NCI-H446 treated with DMSO at 0.1 percent for 48 hours (cell line): Measurements from ENCODE around the gene ANXA3.
"Not testable (repeated sequence)": the region's sequence is repeated elsewhere in the genome, so short reads cannot be mapped to it uniquely, and the experiment has no call there.

Source experiments
- DNase-seq: peaks from one replicate; lab custom pipeline; 2025; lab: John Stamatoyannopoulos, UW

ANXA3 gene

DNA sequence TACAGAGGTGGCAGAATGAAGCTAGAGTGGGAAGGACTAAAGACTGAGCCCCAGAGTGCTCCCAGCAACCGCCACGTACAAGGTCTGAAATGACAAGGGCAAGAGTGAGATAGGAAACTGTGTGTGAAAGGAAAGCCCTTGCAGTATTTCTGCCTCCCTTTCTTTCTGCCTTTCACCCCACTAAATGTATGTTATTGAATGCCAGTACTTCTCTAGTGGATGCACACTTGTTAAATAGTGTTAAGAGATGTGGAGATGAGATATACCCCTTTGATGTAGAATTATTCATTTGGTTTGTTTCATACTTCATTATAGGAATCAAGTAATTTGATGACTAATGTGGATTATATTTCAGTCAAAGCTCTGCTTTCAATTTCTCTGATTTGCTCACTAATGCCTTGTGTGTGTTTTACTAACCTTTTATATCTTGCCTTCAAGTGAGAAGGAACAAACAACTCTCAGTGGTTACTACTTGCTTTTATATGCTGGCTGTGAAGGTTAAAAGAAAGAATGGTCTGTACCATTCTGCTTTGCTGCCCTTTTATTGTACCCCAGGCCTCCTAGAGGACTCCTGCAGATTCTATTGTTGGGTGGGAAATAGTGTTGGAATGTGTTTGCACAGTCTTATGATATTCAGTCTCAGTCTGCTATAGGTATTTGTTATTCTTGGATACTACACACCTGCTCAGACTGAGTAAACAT lies 8.0 kb upstream of the ANXA3 start:
- no peak for DNase-seq

- DNase-seq, result no peak
These were observed 6.9 kb upstream of the ANXA3 start for GRCh38 chr4:78544678-78545077.

DNA sequence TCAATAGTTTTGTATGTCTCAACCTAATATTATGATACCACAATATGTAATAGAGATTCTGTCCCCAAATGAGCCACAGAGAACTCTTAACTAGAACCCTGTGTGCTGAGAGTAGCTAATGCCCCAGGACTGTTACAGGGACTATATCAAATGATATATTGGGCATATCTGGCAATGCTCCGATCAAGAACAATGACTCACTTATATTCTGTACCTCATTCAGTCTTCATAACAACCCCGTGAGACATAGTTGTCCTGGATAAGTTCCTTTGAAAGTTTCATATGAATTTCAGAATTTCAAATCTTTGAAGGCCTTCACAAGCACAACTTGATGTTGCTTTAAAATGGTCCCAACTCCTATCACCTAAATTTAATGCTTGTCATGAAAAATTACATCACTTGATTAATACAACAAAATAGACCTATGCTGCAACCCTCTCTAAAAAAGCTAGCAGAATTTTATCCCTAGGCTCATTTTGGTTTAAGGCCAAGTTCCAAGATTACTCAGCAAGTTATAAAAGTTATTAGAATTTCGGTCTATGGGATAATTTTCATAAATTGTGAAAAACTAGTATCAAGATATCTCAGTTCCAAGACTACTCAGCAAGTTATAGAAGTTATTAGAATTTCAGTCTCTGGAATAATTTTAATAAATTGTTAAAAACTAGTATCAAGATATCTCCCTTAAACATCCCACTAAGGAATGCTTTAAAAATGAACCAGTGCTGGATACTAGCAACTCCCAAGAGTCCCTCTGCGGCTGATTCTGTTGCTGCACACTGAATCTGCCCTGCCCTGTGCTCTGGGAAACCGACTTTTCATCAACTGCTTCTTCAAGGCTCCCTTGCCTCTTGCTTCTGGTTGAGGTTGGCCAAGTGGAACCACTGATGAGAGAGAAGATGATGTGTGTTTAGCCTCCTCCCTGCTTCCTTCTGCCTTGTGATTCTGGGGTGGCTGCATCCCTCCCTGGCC lies 6.0 kb upstream of the ANXA3 start:
- no peak for DNase-seq

DNA sequence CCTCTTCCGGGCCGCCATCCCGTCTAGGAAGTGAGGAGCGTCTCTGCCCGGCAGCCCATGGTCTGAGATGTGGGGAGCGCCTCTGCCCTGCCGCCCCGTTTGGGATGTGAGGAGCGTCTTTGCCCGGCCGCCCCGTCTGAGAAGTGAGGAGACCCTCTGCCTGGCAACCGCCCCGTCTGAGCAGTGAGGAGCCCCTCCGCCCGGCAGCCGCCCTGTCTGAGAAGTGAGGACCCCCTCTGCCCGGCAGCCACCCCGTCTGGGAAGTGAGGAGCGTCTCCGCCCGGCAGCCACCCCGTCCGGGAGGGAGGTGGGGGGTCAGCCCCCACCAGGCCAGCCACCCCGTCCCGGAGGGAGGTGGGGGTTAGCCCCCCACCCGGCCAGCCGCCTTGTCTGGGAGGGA lies 3.7 kb upstream of the ANXA3 start:
- not testable (repeated sequence) for DNase-seq

- not testable (repeated sequence) for DNase-seq
These were observed 2.7 kb upstream of the ANXA3 start for GRCh38 chr4:78548889-78549288.

GRCh38 chr4:78552389-78553042 lies 946 bp downstream of the ANXA3 start:
- no peak for DNase-seq

GRCh38 chr4:78553043-78553396 lies 1.4 kb downstream of the ANXA3 start:
- no peak for DNase-seq

DNA sequence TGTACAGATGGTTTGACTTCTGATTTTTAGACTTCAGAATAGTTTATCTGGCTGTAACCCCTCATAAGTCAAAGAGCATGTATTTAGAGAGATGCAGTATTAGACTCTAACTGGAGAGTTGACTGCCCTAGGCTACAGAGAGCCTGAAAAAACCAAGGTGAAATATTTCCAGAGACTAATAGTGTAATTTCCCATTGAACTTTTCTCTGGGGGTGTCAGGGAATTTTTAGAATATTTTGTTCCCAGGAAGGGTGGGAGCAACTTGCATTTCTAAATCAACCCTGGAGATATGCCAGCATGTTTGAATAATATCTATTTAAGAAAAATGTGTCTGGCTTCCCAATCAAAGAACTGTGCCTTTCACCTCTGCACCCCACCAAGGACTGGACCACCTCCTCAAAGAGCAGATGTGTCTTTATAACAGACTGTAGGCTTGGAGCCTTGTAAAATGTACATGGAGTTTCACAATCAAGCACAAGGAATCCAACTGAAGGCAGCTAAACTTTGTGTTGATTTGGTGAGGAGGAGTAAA lies 2.0 kb downstream of the ANXA3 start:
- DNase-seq, result no peak

- DNase-seq, result no peak
These were observed 5.1 kb downstream of the ANXA3 start for GRCh38 chr4:78556665-78557064.

- no peak for DNase-seq
These were observed 6.3 kb downstream of the ANXA3 start for GRCh38 chr4:78557841-78558240.

- DNase-seq, result no peak
These were observed 6.8 kb downstream of the ANXA3 start for GRCh38 chr4:78558410-78558809.

GRCh38 chr4:78560296-78560963 lies 8.9 kb downstream of the ANXA3 start:
- DNase-seq, result no peak

GRCh38 chr4:78561677-78562076 lies 10.1 kb downstream of the ANXA3 start:
- no peak for DNase-seq

DNA sequence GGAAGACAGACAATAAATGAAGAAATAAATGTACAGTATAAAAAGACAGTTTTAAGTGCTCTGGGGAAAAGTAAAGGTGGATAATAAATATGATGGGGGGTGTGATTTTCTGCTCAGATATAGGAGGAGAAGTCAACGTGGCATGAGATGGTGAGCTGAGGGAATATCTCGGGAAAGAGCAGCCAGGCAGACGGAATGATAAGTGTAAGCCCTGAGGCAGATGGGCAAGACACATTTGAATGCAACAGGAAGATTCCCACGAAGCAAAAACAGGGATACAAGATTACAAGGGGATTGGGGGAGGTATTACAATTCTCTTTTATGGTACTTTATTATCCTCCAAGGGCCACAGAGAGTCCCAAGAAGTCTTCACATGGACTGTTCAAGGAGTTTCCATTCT lies 11.1 kb downstream of the ANXA3 start:
- no peak for DNase-seq

DNA sequence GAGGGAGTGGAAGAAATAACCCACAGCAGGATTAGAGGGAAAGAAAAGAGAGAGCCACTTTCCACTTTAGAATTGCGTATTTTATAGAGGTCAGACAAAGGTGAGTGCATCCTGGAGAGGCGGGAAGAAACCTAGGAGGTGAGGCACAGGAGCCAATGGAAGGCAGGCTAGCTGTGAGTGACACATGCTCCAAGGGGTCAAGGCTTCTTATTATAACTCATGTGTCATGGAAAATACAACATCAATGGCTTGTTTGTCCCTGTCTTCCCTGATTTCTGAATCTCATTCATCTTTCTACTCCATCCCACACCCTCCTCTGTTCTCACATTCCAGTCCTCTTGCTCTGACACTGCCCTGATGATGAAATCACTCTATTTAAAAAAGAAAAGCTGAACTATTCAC lies 14.4 kb downstream of the ANXA3 start:
- DNase-seq, result no peak

DNA sequence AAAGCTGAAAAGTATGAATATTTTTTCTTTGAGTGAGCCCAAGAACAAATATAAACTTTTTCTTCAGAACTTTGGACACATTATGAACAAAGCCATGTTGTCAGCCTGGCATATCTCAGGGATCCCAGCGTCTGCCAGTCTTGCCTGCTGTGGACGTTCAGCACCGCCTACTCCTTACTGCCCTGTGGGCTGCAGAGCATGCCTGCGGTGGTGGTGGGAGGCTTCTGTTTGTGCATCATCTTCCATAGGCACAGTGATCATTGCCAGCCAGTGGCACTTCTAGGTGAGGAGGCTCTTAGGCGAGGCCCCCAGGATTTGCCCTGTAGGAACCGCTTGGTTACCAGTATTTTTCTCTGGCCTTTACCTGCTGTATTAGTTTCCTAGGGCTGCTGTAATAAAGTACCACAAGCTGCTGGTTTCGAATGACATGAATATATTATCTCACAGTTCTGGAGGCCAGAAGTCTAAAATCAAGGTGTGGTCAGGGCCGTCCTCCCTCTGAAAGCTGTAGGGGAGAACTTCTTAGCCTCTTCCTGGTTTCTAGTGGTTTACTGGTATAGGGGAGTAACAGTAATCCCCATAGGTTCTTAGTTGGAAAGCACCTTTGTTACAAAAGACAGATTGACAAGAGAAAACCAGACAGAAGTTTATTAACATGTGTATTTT lies 15.4 kb downstream of the ANXA3 start:
- DNase-seq, result no peak

- no peak for DNase-seq
These were observed 16.0 kb downstream of the ANXA3 start for GRCh38 chr4:78567500-78568060.

DNA sequence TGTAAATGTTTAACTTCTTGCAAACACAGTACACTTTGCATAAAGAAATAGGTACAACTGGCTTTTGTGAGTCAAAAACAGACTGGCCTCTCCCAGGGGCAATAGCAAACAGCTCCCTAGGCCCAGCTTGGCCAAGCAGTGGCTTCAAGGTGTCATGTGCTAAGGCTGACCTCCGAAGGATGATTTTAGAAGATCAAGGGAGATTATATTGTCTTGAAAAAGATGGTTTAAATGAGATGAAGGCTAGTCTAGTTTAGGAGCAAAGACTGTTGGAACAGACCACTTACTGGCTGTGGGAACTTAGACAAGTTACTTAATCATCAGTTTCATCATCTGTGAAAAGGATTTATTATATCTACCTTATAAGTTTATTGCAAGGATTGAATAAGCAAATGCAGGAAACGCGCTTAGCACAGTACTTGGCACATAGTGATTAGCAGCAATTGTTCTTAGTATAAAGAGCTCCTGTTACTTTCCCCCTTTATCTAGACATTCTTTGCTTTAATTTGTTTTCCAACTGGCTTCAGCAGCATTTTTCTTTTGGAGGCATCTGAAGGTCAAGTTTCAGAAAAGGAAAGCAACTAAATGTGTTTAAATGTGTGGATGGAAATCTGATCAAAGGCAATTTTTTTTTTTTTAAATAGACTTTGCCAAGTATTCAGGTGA lies 17.2 kb downstream of the ANXA3 start:
- no peak for DNase-seq

GRCh38 chr4:78569306-78569821 lies 17.8 kb downstream of the ANXA3 start:
- DNase-seq, result no peak

DNA sequence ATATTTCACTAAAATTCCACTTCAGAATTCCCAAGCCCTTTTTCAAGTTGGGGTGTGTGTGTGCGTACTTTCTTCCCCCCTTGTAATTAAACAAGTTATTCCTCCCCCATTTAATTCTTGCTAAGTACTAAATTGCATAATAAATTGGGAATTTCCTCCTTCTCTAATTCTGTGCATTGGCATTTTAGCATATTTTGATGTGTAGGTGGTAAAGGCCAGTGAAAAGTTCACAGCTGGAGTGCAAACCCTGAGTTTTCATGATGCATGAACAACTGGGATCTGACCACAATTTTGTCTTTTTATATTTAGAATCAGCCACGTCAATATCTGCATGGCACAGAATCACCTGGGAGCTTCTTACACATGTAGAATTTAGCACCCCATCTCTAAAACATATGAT lies 18.5 kb downstream of the ANXA3 start:
- DNase-seq, result no peak
